AG10803 (cell line): ENCODE measurements around the gene SNCB.

Source experiments
- DNase-seq: peaks from one replicate; pipeline ENCODE4 v3.0.0; 2010; ENCODE audit warnings: low read depth
- H3K4me3 ChIP-seq: 2 replicates; pipeline ENCODE4 v1.5.1; 2011; ENCODE audit warnings: mild to moderate bottlenecking, low read length, control low read depth
- TF ChIP-seq, protein P1 (sequence below): conservative IDR thresholded peaks from 2 replicates; pipeline ENCODE4 v1.5.1; 2011; ENCODE audit warnings: mild to moderate bottlenecking, low read length, control low read depth, inconsistent platforms

SNCB gene

GRCh38 chr5:176656467-176656990 is 26.2 kb upstream of the SNCB start:
- no peak for DNase-seq
- TF ChIP-seq, protein P1, sequence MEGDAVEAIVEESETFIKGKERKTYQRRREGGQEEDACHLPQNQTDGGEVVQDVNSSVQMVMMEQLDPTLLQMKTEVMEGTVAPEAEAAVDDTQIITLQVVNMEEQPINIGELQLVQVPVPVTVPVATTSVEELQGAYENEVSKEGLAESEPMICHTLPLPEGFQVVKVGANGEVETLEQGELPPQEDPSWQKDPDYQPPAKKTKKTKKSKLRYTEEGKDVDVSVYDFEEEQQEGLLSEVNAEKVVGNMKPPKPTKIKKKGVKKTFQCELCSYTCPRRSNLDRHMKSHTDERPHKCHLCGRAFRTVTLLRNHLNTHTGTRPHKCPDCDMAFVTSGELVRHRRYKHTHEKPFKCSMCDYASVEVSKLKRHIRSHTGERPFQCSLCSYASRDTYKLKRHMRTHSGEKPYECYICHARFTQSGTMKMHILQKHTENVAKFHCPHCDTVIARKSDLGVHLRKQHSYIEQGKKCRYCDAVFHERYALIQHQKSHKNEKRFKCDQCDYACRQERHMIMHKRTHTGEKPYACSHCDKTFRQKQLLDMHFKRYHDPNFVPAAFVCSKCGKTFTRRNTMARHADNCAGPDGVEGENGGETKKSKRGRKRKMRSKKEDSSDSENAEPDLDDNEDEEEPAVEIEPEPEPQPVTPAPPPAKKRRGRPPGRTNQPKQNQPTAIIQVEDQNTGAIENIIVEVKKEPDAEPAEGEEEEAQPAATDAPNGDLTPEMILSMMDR = no peak
- H3K4me3 ChIP-seq = no peak overlapping the region

GRCh38 chr5:176654856-176655255 is 24.5 kb upstream of the SNCB start:
- TF ChIP-seq, protein P1 = no peak
- H3K4me3 ChIP-seq = no peak overlapping the region
- no peak for DNase-seq

- TF ChIP-seq, protein P1 = no peak
- H3K4me3 ChIP-seq = no peak overlapping the region
- no peak for DNase-seq
Measured at GRCh38 chr5:176653401-176654385, 23.4 kb upstream of the SNCB start.

- no peak overlapping the region for H3K4me3 ChIP-seq
- TF ChIP-seq, protein P1 = no peak
- DNase-seq = no peak
Measured at GRCh38 chr5:176652136-176652535, 21.8 kb upstream of the SNCB start.

DNA sequence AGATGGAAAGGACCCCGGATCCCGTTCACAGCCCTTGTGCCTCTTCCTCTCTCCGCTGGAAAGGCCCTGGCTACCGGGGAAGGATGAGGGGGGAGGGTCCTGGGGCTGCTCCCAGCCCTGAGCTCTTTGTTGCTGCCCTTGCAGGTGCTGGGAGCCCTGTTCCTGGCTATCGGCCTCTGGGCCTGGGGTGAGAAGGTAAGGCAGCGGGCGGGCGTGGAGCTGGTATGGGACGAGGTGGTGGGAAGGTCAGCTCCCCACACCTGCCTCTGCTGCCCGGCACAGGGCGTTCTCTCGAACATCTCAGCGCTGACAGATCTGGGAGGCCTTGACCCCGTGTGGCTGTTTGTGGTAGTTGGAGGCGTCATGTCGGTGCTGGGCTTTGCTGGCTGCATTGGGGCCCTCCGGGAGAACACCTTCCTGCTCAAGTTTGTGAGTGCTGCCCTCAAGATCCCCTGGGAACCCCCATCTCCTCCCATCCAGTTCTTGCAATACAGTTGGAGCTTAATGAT is 21.2 kb upstream of the SNCB start:
- H3K4me3 ChIP-seq = no peak overlapping the region
- TF ChIP-seq, protein P1 = no peak
- DNase-seq = no peak

GRCh38 chr5:176650354-176650884 is 20.1 kb upstream of the SNCB start:
- H3K4me3 ChIP-seq = no peak overlapping the region
- TF ChIP-seq, protein P1 = no peak
- no peak for DNase-seq
